LNCaP clone FGC (cell line): ENCODE measurements around the gene FAM20B.
"Not testable (repeated sequence)": the region's sequence is repeated elsewhere in the genome, so short reads cannot be mapped to it uniquely, and the experiment has no call there.

Source experiments
- DNase-seq: peaks from one replicate; pipeline ENCODE4 v3.0.0-alpha.2; 2011; ENCODE audit warnings: low read depth
- H3K4me3 ChIP-seq: 2 replicates; pipeline ENCODE4 v1.5.1; 2011; ENCODE audit warnings: mild to moderate bottlenecking, low read depth, low read length, control low read depth
- TF ChIP-seq, protein P1 (sequence below): IDR thresholded peaks from 2 replicates; pipeline ENCODE4 v1.5.1; 2012; ENCODE audit warnings: mild to moderate bottlenecking; ENCODE audit not compliant: control insufficient read depth, insufficient read depth; ENCODE audit errors: extremely low read depth

Gene FAM20B, protein sequence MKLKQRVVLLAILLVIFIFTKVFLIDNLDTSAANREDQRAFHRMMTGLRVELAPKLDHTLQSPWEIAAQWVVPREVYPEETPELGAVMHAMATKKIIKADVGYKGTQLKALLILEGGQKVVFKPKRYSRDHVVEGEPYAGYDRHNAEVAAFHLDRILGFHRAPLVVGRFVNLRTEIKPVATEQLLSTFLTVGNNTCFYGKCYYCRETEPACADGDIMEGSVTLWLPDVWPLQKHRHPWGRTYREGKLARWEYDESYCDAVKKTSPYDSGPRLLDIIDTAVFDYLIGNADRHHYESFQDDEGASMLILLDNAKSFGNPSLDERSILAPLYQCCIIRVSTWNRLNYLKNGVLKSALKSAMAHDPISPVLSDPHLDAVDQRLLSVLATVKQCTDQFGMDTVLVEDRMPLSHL

DNA sequence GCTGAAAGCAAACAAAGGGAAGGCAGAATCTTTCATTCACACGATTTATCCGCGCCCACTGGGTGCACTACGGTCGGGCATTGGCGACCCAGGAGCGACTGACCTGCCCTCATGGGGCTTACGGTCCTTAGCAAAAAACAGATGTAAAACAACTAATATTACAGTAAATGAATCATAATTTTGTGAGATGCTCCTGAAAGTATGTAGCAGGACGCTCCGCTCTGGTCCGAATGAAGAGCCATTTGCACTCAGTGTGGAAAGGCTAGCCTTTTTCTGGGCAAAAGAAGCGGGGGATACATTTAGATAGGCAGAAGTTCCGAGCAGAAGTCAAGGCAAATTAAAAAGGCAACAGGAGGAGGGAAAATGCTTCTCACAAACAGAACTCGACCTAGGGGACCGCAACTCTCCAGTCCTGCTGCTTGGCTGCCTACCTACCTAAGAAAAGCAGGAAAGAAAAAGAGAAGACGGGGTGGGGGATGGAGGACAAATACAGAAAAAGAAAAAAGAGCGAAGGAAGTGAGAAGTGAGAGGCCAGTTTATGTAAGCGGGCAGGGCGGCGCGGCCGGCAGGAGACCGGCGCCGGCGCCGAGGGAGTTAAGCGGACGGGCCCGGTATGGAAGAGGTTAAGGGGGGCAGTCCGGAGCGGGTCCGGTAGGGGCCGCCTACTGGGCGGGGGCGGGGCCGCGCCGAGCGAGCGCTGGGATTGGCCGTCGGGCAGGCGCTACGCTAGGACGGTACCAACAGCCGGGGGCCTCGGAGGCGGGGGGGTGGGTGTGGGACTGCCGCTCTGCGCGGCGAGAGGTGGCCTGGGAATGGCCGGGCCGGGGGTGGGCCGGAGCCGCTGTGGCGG, at the start of gene FAM20B:
Gene FAM20B, plus strand, starts transcription at position 770 of the 850 bp plus-strand sequence. CDS start 17,954 bp downstream, outside the sequence.
- DNase-seq: peak; percentile 76
- peak within 1 kb of the TSS; percentile 60 for H3K4me3 ChIP-seq
- TF ChIP-seq, protein P1, sequence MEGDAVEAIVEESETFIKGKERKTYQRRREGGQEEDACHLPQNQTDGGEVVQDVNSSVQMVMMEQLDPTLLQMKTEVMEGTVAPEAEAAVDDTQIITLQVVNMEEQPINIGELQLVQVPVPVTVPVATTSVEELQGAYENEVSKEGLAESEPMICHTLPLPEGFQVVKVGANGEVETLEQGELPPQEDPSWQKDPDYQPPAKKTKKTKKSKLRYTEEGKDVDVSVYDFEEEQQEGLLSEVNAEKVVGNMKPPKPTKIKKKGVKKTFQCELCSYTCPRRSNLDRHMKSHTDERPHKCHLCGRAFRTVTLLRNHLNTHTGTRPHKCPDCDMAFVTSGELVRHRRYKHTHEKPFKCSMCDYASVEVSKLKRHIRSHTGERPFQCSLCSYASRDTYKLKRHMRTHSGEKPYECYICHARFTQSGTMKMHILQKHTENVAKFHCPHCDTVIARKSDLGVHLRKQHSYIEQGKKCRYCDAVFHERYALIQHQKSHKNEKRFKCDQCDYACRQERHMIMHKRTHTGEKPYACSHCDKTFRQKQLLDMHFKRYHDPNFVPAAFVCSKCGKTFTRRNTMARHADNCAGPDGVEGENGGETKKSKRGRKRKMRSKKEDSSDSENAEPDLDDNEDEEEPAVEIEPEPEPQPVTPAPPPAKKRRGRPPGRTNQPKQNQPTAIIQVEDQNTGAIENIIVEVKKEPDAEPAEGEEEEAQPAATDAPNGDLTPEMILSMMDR: no peak

DNA sequence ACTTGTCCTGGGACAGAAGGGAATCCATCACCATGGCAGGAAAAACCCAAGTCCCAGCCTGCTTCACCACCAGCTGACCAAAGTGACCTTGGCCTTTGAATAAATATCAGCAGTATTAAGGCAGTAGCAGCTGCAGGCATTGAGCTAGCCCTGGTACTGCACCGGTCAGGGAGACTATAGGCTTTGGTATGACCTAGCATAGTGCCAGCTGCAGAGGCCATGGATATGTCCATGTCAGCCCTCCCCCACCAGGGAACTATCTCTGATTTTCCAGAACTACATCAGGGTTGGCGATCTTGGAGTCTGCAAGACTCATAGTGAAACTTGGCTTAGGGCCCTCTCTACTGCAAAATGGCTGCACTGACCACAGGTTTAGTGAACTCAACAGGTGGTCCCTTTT, 49.2 kb upstream of the FAM20B start:
- DNase-seq: no peak
- no peak overlapping the region for H3K4me3 ChIP-seq
- TF ChIP-seq, protein P1: no peak

DNA sequence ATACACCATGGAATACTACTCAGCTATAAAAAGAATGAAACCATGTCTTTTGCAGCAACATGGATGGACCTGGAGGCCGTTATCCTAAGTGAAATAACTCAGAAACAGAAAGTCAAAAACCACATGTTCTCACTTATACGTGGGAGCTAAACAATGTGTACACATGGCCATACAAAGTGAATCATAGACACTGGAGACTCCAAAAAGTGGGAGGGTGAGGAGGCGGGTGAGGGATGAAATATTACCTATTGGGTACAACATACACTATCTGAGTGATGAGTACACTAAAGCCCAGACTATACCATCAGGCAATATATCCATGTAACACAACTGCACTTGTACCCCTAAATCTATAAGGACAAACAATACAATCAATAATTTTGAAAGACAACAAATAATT, 39.5 kb upstream of the FAM20B start:
- no peak overlapping the region for H3K4me3 ChIP-seq
- DNase-seq: no peak
- TF ChIP-seq, protein P1: no peak

DNA sequence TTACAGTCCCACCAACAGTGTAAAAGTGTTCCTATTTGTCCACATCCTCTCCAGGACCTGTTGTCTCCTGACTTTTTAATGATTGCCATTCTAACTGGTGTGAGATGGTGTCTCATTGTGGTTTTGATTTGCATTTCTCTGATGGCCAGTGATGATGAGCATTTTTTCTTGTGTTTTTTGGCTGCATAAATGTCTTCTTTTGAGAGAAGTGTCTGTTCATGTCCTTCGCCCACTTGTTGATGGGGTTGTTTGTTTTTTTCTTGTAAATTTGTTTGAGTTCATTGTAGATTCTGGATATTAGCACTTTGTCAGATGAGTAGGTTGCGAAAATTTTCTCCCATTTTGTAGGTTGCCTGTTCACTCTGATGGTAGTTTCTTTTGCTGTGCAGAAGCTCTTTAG, 37.5 kb upstream of the FAM20B start:
- not testable (repeated sequence) for H3K4me3 ChIP-seq, DNase-seq

DNA sequence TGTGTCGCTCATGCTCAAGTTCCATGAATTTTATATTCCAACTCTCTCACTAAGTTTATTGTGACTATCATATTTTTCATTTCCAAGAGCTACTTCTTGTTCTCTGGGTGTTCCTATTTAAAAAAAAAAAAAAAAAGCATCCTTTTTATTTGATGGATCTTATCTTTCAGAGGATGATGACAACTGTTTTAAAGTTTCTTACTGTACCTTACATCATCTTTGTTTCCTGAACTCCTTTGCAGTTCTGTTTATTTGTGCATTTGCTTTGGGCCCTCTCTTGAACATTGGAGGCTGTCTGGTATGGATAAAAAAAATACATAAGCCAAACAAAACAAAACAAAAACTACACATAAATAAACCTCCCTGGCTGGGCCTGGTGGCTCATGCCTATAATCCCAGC, 32.1 kb upstream of the FAM20B start:
- H3K4me3 ChIP-seq: no peak overlapping the region
- TF ChIP-seq, protein P1: no peak
- no peak for DNase-seq

DNA sequence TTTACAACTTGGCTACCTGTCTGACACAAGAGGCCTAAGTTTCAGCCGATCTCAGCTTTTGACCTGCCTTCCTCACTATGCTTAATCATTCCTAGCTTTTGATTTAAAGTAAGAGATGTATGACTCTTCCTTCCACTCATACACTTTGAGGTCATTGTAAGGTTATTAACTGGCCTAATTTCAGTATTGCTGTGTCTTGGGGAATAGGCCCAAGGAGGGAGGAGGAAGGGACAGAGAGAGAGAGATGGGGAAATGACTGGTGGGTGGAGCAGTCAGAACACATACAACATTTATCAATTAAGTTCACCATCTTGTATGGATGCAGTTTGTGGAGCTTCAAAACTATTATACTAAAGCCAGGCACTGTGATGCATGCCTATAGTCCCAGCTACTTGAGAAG, 28.3 kb upstream of the FAM20B start:
- H3K4me3 ChIP-seq: no peak overlapping the region
- TF ChIP-seq, protein P1: no peak
- DNase-seq: no peak

DNA sequence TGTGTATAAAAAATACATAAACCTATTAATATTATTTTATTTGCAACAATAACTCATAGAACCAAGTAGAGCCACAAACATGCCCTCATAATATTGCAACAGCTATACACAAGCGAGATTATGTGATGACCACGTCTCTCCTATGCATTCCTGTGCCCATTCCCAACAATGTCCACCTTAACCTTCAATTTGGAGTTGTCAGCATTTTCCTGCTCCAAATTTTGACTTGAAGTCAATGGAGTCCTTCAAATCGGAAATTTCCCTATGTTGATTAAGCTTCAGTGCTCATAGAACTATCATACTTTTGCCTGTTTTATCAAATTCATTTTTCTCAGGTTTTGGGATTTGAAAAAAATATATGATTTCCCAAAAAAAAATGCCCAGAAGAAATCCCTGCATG, 27.4 kb upstream of the FAM20B start:
- no peak overlapping the region for H3K4me3 ChIP-seq
- TF ChIP-seq, protein P1: no peak
- DNase-seq: no peak
